Activated CD8-positive, alpha-beta T cell treated with anti-CD3 and anti-CD28 coated beads for 36 hours (primary cell): Measurements from ENCODE around the gene SLC17A2. TPM values are rescaled to one million over a fixed set of nuclear protein-coding genes. Genes with fewer than 3 reads are reported as not detected.
"Not testable (repeated sequence)": the region's sequence is repeated elsewhere in the genome, so short reads cannot be mapped to it uniquely, and the experiment has no call there.

ENCODE experiments used
- ATAC-seq: fragments of 200-7000 bp; cut with Tn5 transposase; one replicate; pipeline ENCODE4 v1.10.0; 2021; ENCODE audit warnings: mild to moderate bottlenecking, moderate library complexity
- CTCF ChIA-PET: fragments of 350-600 bp; sonication (Branson Sonifier 250); formaldehyde crosslinking; loops from one replicate; lab custom pipeline; 2021; ENCODE audit warnings: antibody characterized with exemption; lab: Charles Lee
- POLR2A ChIA-PET: fragments of 350-600 bp; sonication (Branson Sonifier 250); formaldehyde crosslinking; loops from one replicate; lab custom pipeline; 2021; ENCODE audit warnings: antibody characterized with exemption; lab: Charles Lee
- DNase-seq: peaks from one replicate; pipeline ENCODE4 v3.0.0-alpha.2; 2020
- H3K27ac Mint-ChIP-seq: one replicate; pipeline ENCODE4 v1.8.0; 2021; ENCODE audit warnings: mild to moderate bottlenecking, mixed read lengths
- H3K27me3 Mint-ChIP-seq: one replicate; pipeline ENCODE4 v1.8.0; 2021; ENCODE audit warnings: mixed read lengths
- H3K36me3 Mint-ChIP-seq: one replicate; pipeline ENCODE4 v1.8.0; 2021; ENCODE audit warnings: low read depth, mixed read lengths
- H3K4me1 Mint-ChIP-seq: one replicate; pipeline ENCODE4 v1.8.0; 2021; ENCODE audit warnings: low read depth, mixed read lengths
- H3K4me3 Mint-ChIP-seq: one replicate; pipeline ENCODE4 v1.8.0; 2021; ENCODE audit warnings: mild to moderate bottlenecking, moderate library complexity, mixed read lengths
- H3K9me3 Mint-ChIP-seq: one replicate; pipeline ENCODE4 v1.8.0; 2021; ENCODE audit warnings: mixed read lengths
- intact Hi-C: fragments of 100-400 bp; cut with micrococcal nuclease; formaldehyde crosslinking; loops from one replicate; pipeline ENCODE4 v1.10.0; 2022
- total RNA-seq, 2 experiments: library from RNA; stranded (reverse); gene quantifications; one replicate each; pipeline ENCODE4 v1.2.3, GENCODE V29; 2021
- TF ChIP-seq, protein P1 (sequence below): fragments of 200-600 bp; IDR thresholded peaks from one replicate; pipeline ENCODE4 v1.8.0; 2022; ENCODE audit warnings: antibody characterized with exemption, mild to moderate bottlenecking

Gene SLC17A2
- total RNA-seq, 2 experiments from 2014 or later: not detected

DNA sequence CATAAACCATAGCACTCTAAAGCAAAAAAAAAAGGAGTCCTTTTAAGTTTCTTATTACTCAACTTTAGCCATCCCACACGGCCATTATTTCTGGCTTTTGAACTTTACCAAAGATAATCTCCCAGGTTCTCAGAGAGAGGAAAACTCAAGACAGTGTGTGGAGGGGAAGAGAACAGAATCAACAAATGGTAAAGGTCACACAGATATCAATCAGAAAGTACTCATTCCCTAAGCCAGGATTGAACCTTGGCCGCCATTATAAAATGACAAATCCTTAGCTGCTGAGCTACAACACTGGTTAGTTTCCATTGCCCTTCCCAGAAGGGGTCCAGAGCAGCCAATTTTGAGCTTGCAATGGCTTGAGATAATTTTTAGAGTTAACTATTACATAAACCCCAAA lies 22.0 kb upstream of the SLC17A2 start:
- DNase-seq: no peak
- no peak for ATAC-seq
- no peaks in the 10 kb centered on the region for H3K4me1 Mint-ChIP-seq
- intact Hi-C loops: no loop called here
- H3K27ac Mint-ChIP-seq: no peak overlapping the region
- ChIA-PET POLR2A (no interaction called here), CTCF (interaction anchor here (1.6 kb wide), 1 partner anchor 51 kb away, joined by 5 read pairs; no protein-coding TSS in a partner anchor)
- H3K36me3 Mint-ChIP-seq: no peaks in the 10 kb centered on the region
- H3K4me3 Mint-ChIP-seq: no peak overlapping the region
- peaks cover 2% of the 10 kb centered on the region for H3K27me3 Mint-ChIP-seq
- TF ChIP-seq, protein P1, sequence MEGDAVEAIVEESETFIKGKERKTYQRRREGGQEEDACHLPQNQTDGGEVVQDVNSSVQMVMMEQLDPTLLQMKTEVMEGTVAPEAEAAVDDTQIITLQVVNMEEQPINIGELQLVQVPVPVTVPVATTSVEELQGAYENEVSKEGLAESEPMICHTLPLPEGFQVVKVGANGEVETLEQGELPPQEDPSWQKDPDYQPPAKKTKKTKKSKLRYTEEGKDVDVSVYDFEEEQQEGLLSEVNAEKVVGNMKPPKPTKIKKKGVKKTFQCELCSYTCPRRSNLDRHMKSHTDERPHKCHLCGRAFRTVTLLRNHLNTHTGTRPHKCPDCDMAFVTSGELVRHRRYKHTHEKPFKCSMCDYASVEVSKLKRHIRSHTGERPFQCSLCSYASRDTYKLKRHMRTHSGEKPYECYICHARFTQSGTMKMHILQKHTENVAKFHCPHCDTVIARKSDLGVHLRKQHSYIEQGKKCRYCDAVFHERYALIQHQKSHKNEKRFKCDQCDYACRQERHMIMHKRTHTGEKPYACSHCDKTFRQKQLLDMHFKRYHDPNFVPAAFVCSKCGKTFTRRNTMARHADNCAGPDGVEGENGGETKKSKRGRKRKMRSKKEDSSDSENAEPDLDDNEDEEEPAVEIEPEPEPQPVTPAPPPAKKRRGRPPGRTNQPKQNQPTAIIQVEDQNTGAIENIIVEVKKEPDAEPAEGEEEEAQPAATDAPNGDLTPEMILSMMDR: no peak
- no peaks in the 10 kb centered on the region for H3K9me3 Mint-ChIP-seq

DNA sequence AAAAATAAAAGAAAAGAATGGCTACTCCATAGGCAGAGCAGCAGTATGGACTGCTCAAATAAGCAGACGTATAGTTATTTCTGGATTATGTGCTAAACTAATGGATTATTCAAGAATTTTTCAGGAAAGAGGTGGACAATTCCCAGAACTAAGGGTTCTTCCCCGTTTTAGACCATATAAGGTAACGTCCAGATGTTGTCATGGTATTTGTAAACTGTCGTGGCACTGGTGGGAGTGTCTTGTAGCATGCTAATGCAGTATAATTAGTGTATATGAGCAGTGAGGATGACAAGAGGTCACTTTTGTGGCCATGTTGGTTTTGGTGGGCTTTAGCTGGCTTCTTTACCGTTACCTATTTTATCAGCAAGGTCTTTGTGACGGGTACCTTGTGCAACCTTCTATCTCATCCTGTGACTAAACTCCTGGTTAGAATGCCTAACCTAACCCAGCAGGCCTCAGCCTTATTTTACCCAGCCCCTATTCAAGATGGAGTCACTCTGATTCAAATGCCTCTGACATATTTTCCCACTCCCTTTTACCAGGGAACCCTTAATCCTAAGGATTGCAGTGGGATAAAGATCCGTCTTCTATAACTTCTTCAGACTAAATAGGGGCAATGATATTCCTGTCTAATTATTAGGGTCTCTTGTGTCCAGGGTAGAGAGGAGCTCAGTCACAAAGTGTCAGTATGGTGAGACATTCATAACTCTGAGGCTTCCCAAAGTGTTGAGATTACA lies 21.0 kb upstream of the SLC17A2 start:
- ChIA-PET POLR2A (interaction anchor here (0.6 kb wide), 1 partner anchor 104 kb away, joined by 3 read pairs; no protein-coding TSS in a partner anchor), CTCF (interaction anchor here (2.6 kb wide), 1 partner anchor 52 kb away, joined by 7 read pairs; no protein-coding TSS in a partner anchor)
- no peak for ATAC-seq
- no peak overlapping the region for H3K27ac Mint-ChIP-seq
- no peaks in the 10 kb centered on the region for H3K36me3 Mint-ChIP-seq
- peaks cover 2% of the 10 kb centered on the region for H3K27me3 Mint-ChIP-seq
- H3K4me3 Mint-ChIP-seq: no peak overlapping the region
- intact Hi-C loops: no loop called here
- no peak for DNase-seq
- H3K4me1 Mint-ChIP-seq: peaks cover 2% of the 10 kb centered on the region
- TF ChIP-seq, protein P1: no peak
- H3K9me3 Mint-ChIP-seq: no peaks in the 10 kb centered on the region

DNA sequence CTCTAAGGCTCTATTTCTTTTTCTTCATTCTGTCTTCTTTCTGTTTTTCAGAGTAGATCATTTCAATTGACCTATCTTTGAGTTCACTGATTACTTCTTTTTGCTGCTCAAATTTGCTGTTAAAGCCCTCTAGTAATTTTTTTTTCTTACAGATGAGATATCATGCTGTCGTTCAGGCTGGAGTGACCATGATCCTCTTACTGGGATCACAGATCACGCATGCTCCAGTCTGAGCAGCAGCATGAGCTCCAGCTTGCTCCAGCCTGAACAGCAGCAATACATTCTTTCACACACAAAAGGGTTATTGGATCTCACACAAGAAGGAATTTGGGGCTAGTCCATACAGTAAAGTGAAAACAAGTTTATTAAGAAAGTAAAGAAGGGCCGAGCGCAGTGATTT lies 19.8 kb upstream of the SLC17A2 start:
- H3K36me3 Mint-ChIP-seq: peaks cover 4% of the 10 kb centered on the region
- DNase-seq: no peak
- H3K9me3 Mint-ChIP-seq: peaks cover 7% of the 10 kb centered on the region
- H3K4me1 Mint-ChIP-seq: peaks cover 8% of the 10 kb centered on the region
- CTCF ChIA-PET: interaction anchor here (2.6 kb wide), 1 partner anchor 53 kb away, joined by 7 read pairs; no protein-coding TSS in a partner anchor
- peaks cover 2% of the 10 kb centered on the region for H3K27me3 Mint-ChIP-seq
- POLR2A ChIA-PET: no interaction called here
- no peak overlapping the region for H3K4me3 Mint-ChIP-seq
- no peak overlapping the region for H3K27ac Mint-ChIP-seq
- intact Hi-C loops: no loop called here
- TF ChIP-seq, protein P1: no peak
- ATAC-seq: no peak

DNA sequence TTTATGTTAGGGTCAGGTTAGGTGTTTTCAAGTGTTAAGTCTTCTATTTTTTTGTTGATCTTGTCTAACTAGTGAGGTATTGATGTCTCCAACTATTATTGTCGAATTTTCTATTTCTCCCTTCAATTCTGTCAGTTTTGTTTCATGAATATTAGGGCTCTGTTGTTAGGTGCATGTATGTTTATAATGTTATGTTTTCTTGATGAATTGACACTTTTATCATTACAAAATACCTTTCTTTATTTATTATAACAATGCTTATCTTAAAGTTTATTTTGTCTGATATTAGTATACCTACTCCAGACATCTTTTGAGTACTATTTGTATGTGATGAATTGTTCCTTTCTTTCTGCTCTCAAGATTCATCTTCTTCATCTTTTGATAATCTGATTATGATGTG lies 19.2 kb upstream of the SLC17A2 start:
- H3K9me3 Mint-ChIP-seq: peaks cover 9% of the 10 kb centered on the region
- TF ChIP-seq, protein P1: no peak
- DNase-seq (no peak), ATAC-seq (no peak)
- peaks cover 14% of the 10 kb centered on the region for H3K4me1 Mint-ChIP-seq
- intact Hi-C loops: no loop called here
- H3K36me3 Mint-ChIP-seq: peaks cover 4% of the 10 kb centered on the region
- H3K27ac Mint-ChIP-seq: no peak overlapping the region
- POLR2A ChIA-PET: no interaction called here
- no peak overlapping the region for H3K4me3 Mint-ChIP-seq
- peaks cover 2% of the 10 kb centered on the region for H3K27me3 Mint-ChIP-seq
- CTCF ChIA-PET: interaction anchor here (2.6 kb wide), 1 partner anchor 54 kb away, joined by 7 read pairs; no protein-coding TSS in a partner anchor

DNA sequence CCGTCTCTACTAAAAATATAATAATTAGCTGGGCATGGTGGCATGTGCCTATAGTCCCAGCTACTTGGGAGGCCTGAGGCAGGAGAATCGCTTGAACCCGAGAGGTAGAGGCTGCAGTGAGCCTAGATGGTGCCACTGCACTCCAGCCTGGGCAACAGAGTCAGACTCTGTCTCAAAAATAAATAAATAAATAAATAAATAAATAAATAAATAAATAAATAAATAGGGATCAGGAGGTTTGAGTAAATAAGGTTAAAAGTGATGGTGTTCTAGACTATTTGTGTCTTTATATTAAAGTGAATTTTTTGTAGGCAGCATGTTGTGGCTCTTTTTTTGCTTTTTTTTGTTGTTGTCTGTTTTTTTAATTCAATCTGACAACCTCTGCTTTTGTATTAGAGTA lies 17.0 kb upstream of the SLC17A2 start:
- peaks cover 16% of the 10 kb centered on the region for H3K4me1 Mint-ChIP-seq
- CTCF ChIA-PET: interaction anchor here (0.9 to 1.3 kb wide), 3 partner anchors 45 to 229 kb away, joined by 3 to 5 read pairs (median 4); a partner anchor contains a TSS
- POLR2A ChIA-PET, H3K27ac Mint-ChIP-seq, H3K36me3 Mint-ChIP-seq, DNase-seq, intact Hi-C loops, H3K27me3 Mint-ChIP-seq, H3K9me3 Mint-ChIP-seq, ATAC-seq, H3K4me3 Mint-ChIP-seq: not testable (repeated sequence)
